SK-N-SH treated with all-trans-retinoic acid at 6 μM for 48 hours (cell line): ENCODE measurements around the gene PTPRG.

Experiments
- ATAC-seq: fragments of 200-7000 bp; cut with Tn5 transposase; 3 replicates; pipeline ENCODE4 v1.9.1; 2020; ENCODE audit warnings: mild to moderate bottlenecking, moderate library complexity
- ARNTL ChIP-seq: fragments of 450-650 bp; formaldehyde crosslinking; IDR thresholded peaks from 2 replicates; pipeline ENCODE4 v1.5.0; 2020; ENCODE audit warnings: low read depth, mild to moderate bottlenecking, moderate library complexity, borderline replicate concordance
- BACH2 ChIP-seq: fragments of 250-450 bp; sonication (Bioruptor Pico); IDR thresholded peaks from 2 replicates; pipeline ENCODE4 v1.9.0; 2021; ENCODE audit warnings: mild to moderate bottlenecking, borderline replicate concordance
- CREB5 ChIP-seq: fragments of 250-450 bp; sonication (Bioruptor Pico); IDR thresholded peaks from 2 replicates; pipeline ENCODE4 v1.5.1; 2020; ENCODE audit warnings: low read depth, mild to moderate bottlenecking, moderate library complexity
- CSDC2 ChIP-seq: fragments of 250-450 bp; sonication (Bioruptor Pico); IDR thresholded peaks from 2 replicates; pipeline ENCODE4 v1.5.0; 2020; ENCODE audit warnings: mild to moderate bottlenecking, moderate library complexity
- CSRNP3 ChIP-seq: fragments of 250-450 bp; sonication (Bioruptor Pico); IDR thresholded peaks from 2 replicates; pipeline ENCODE4 v1.5.1; 2021; ENCODE audit warnings: mild to moderate bottlenecking, moderate library complexity
- ESRRG ChIP-seq: fragments of 250-450 bp; sonication (Bioruptor Pico); IDR thresholded peaks from 2 replicates; pipeline ENCODE4 v1.6.1; 2021; ENCODE audit warnings: mild to moderate bottlenecking
- GLIS3 ChIP-seq: fragments of 250-450 bp; sonication (Bioruptor Pico); IDR thresholded peaks from 2 replicates; pipeline ENCODE4 v1.5.0; 2020; ENCODE audit warnings: mild to moderate bottlenecking, moderate library complexity
- OSR1 ChIP-seq: fragments of 250-450 bp; sonication (Bioruptor Pico); IDR thresholded peaks from 2 replicates; pipeline ENCODE4 v1.8.0; 2022; ENCODE audit warnings: moderate library complexity, mild to moderate bottlenecking, inconsistent platforms
- PATZ1 ChIP-seq: fragments of 250-450 bp; sonication (Bioruptor Pico); IDR thresholded peaks from 2 replicates; pipeline ENCODE4 v1.8.0; 2020; ENCODE audit warnings: mild to moderate bottlenecking, moderate library complexity, borderline replicate concordance
- POU6F1 ChIP-seq: fragments of 250-450 bp; sonication (Bioruptor Pico); IDR thresholded peaks from 2 replicates; pipeline ENCODE4 v1.8.0; 2021; ENCODE audit warnings: low read depth, mild to moderate bottlenecking, moderate library complexity, borderline replicate concordance
- PPARA ChIP-seq: fragments of 250-450 bp; sonication (Bioruptor Pico); IDR thresholded peaks from 2 replicates; pipeline ENCODE4 v1.5.0; 2020; ENCODE audit warnings: mild to moderate bottlenecking, borderline replicate concordance
- RARB ChIP-seq: fragments of 250-450 bp; sonication (Bioruptor Pico); IDR thresholded peaks from 2 replicates; pipeline ENCODE4 v1.8.0; 2021; ENCODE audit warnings: mild to moderate bottlenecking, moderate library complexity
- SNAI2 ChIP-seq: fragments of 250-450 bp; sonication (Bioruptor Pico); IDR thresholded peaks from 2 replicates; pipeline ENCODE4 v1.5.0; 2020; ENCODE audit warnings: mild to moderate bottlenecking, moderate library complexity
- TCF4 ChIP-seq: fragments of 250-450 bp; sonication (Bioruptor Pico); IDR thresholded peaks from 2 replicates; pipeline ENCODE4 v1.8.0; 2021; ENCODE audit warnings: mild to moderate bottlenecking, moderate library complexity, borderline replicate concordance
- TOX ChIP-seq: fragments of 250-450 bp; sonication (Bioruptor Pico); IDR thresholded peaks from 2 replicates; pipeline ENCODE4 v1.8.0; 2021; ENCODE audit warnings: mild to moderate bottlenecking, moderate library complexity, borderline replicate concordance
- TSHZ2 ChIP-seq: fragments of 250-450 bp; sonication (Bioruptor Pico); IDR thresholded peaks from 2 replicates; pipeline ENCODE4 v1.5.0; 2020; ENCODE audit warnings: mild to moderate bottlenecking, moderate library complexity
- ZC3H10 ChIP-seq: fragments of 250-450 bp; sonication (Bioruptor Pico); IDR thresholded peaks from 2 replicates; pipeline ENCODE4 v1.5.1; 2021; ENCODE audit warnings: mild to moderate bottlenecking, moderate library complexity
- ZFP3 ChIP-seq: fragments of 250-450 bp; sonication (Bioruptor Pico); IDR thresholded peaks from 2 replicates; pipeline ENCODE4 v1.5.0; 2020; ENCODE audit warnings: mild to moderate bottlenecking, moderate library complexity
- ZNF565 ChIP-seq: fragments of 450-650 bp; formaldehyde crosslinking; conservative IDR thresholded peaks from 2 replicates; pipeline ENCODE4 v1.5.0; 2020; ENCODE audit warnings: low read depth, mild to moderate bottlenecking, moderate library complexity
- ZNF70 ChIP-seq: fragments of 450-650 bp; formaldehyde crosslinking; IDR thresholded peaks from 2 replicates; pipeline ENCODE4 v1.5.0; 2020; ENCODE audit warnings: mild to moderate bottlenecking, moderate library complexity
- ZNF8 ChIP-seq: fragments of 450-650 bp; formaldehyde crosslinking; IDR thresholded peaks from 2 replicates; pipeline ENCODE4 v1.5.0; 2020; ENCODE audit warnings: mild to moderate bottlenecking, moderate library complexity

The PTPRG gene

GRCh38 chr3:61990327-61991027 is 429.1 kb downstream of the PTPRG start:
- no peak for ATAC-seq
- no peak for TF ChIP-seq ZNF565 (CRISPR knock-in tag)
- no peak for TF ChIP-seq ESRRG (CRISPR knock-in tag)
- no peak for TF ChIP-seq PPARA
- TF ChIP-seq ZC3H10 (CRISPR knock-in tag) = no peak
- TF ChIP-seq TOX = no peak
- TF ChIP-seq SNAI2 (CRISPR knock-in tag) = no peak
- TF ChIP-seq TCF4 (CRISPR knock-in tag) = no peak
- TF ChIP-seq, all 23 proteins: peak for 0

GRCh38 chr3:61991706-61992105 is 430.3 kb downstream of the PTPRG start:
- no peak for ATAC-seq
- TF ChIP-seq SNAI2 (CRISPR knock-in tag) (no peak), ZFP3 (CRISPR knock-in tag) (no peak), TSHZ2 (CRISPR knock-in tag) (no peak), OSR1 (CRISPR knock-in tag) (no peak), PPARA (no peak), ZC3H10 (CRISPR knock-in tag) (no peak), POU6F1 (no peak), GLIS3 (CRISPR knock-in tag) (no peak), ZNF565 (CRISPR knock-in tag) (no peak), BACH2 (CRISPR knock-in tag) (no peak), RARB (CRISPR knock-in tag) (no peak), TCF4 (CRISPR knock-in tag) (no peak), TOX (no peak), CSDC2 (CRISPR knock-in tag) (no peak), CREB5 (CRISPR knock-in tag) (no peak), ESRRG (CRISPR knock-in tag) (no peak), CSRNP3 (CRISPR knock-in tag) (no peak), ARNTL (CRISPR knock-in tag) (no peak)

- ATAC-seq = no peak
- no peak for TF ChIP-seq CSDC2 (CRISPR knock-in tag)
- no peak for TF ChIP-seq OSR1 (CRISPR knock-in tag)
- no peak for TF ChIP-seq ESRRG (CRISPR knock-in tag)
- TF ChIP-seq ZNF8 (CRISPR knock-in tag) = no peak
- TF ChIP-seq ZC3H10 (CRISPR knock-in tag) = no peak
- no peak for TF ChIP-seq CSRNP3 (CRISPR knock-in tag)
- no peak for TF ChIP-seq TSHZ2 (CRISPR knock-in tag)
- TF ChIP-seq ZNF565 (CRISPR knock-in tag) = no peak
- TF ChIP-seq POU6F1 = no peak
- TF ChIP-seq ZNF70 (CRISPR knock-in tag) = no peak
- no peak for TF ChIP-seq ZFP3 (CRISPR knock-in tag)
- no peak for TF ChIP-seq SNAI2 (CRISPR knock-in tag)
- TF ChIP-seq PATZ1 = no peak
Measured at GRCh38 chr3:61996366-61996765, 435.0 kb downstream of the PTPRG start.
